Neural cell (in vitro differentiated cells): ENCODE results near the gene NMRK2. TPM values are rescaled to one million over a fixed set of nuclear protein-coding genes. Genes with fewer than 3 reads are reported as not detected.

Experiments used
- H2AFZ ChIP-seq: fragments of 200-600, 300-800 bp; sonication (generic), shearing (Covaris generic); 2 replicates; pipeline ENCODE4 v1.6.0; 2014; ENCODE audit warnings: low read depth, mild to moderate bottlenecking, antibody characterized with exemption, low read length, moderate library complexity
- H3F3A ChIP-seq: fragments of 200-600 bp; shearing (Covaris generic); 2 replicates; pipeline ENCODE4 v1.6.1; 2016; ENCODE audit warnings: mild to moderate bottlenecking, moderate library complexity, mixed read lengths, antibody characterized with exemption, low read length; ENCODE audit not compliant: insufficient read depth, poor library complexity, severe bottlenecking
- H3K27ac ChIP-seq: fragments of 200-600, 300-800 bp; sonication (generic), shearing (Covaris generic); 2 replicates; pipeline ENCODE4 v1.5.1; 2014; ENCODE audit warnings: mild to moderate bottlenecking, low read length, moderate library complexity
- H3K27me3 ChIP-seq: fragments of 300-800, 200-600 bp; sonication (generic), shearing (Covaris generic); 2 replicates; pipeline ENCODE4 v1.6.0; 2014; ENCODE audit warnings: mild to moderate bottlenecking, low read depth, low read length, moderate library complexity; ENCODE audit not compliant: insufficient read depth
- H3K36me3 ChIP-seq: fragments of 300-800, 200-600 bp; sonication (generic), shearing (Covaris generic); 2 replicates; pipeline ENCODE4 v1.5.1; 2014; ENCODE audit warnings: mild to moderate bottlenecking, antibody characterized with exemption, low read length, moderate library complexity; ENCODE audit not compliant: insufficient read depth
- H3K4me2 ChIP-seq: fragments of 300-800, 200-600 bp; sonication (generic), shearing (Covaris generic); 2 replicates; pipeline ENCODE4 v1.6.0; 2014; ENCODE audit warnings: mild to moderate bottlenecking, low read length
- H3K4me3 ChIP-seq: fragments of 300-800, 200-600 bp; sonication (generic), shearing (Covaris generic); 2 replicates; pipeline ENCODE4 v1.5.1; 2014; ENCODE audit warnings: mild to moderate bottlenecking, low read length, moderate library complexity
- H3K79me2 ChIP-seq: fragments of 200-600 bp; shearing (Covaris generic); replicated peaks from 2 replicates; pipeline ENCODE4 v1.6.0; 2014; ENCODE audit warnings: mild to moderate bottlenecking, low read length, moderate library complexity; ENCODE audit not compliant: insufficient read depth
- H3K9ac ChIP-seq: fragments of 300-800, 200-600 bp; sonication (generic), shearing (Covaris generic); 2 replicates; pipeline ENCODE4 v1.6.1; 2016; ENCODE audit warnings: mild to moderate bottlenecking, low read length, mixed read lengths
- H3K9me2 ChIP-seq: fragments of 200-600 bp; shearing (Covaris generic); 2 replicates; pipeline ENCODE4 v1.6.1; 2016; ENCODE audit warnings: mild to moderate bottlenecking, low read length, mixed read lengths; ENCODE audit not compliant: insufficient read depth
- H3K9me3 ChIP-seq: fragments of 200-600, 300-800 bp; sonication (generic), shearing (Covaris generic); 2 replicates; pipeline ENCODE4 v1.6.1; 2016; ENCODE audit warnings: mild to moderate bottlenecking, mixed run types, low read length, moderate library complexity, mixed read lengths
- H4K20me1 ChIP-seq: fragments of 200-600 bp; shearing (Covaris generic); 2 replicates; pipeline ENCODE4 v1.6.1; 2016; ENCODE audit warnings: mild to moderate bottlenecking, mixed run types; ENCODE audit not compliant: insufficient read depth
- EP300 ChIP-seq: fragments of 450-650 bp; conservative IDR thresholded peaks from 2 replicates; pipeline ENCODE4 v1.6.1; 2014; ENCODE audit warnings: antibody characterized with exemption, mild to moderate bottlenecking, moderate library complexity; ENCODE audit not compliant: poor library complexity, severe bottlenecking
- EZH2 ChIP-seq: fragments of 200-600, 300-800 bp; shearing (Covaris generic), sonication (generic); IDR thresholded peaks from 2 replicates; pipeline ENCODE4 v1.6.1; 2014; ENCODE audit warnings: antibody characterized with exemption, low read length, borderline replicate concordance, mild to moderate bottlenecking; ENCODE audit not compliant: insufficient read depth, poor library complexity, severe bottlenecking
- MXI1 ChIP-seq: fragments of 450-650 bp; conservative IDR thresholded peaks from 2 replicates; pipeline ENCODE4 v1.6.1; 2014; ENCODE audit warnings: antibody characterized with exemption, mild to moderate bottlenecking; ENCODE audit not compliant: poor library complexity, severe bottlenecking
- POLR2AphosphoS5 ChIP-seq: IDR thresholded peaks from 2 replicates; pipeline ENCODE4 v1.6.1; 2012
- RAD21 ChIP-seq: fragments of 450-650 bp; conservative IDR thresholded peaks from 2 replicates; pipeline ENCODE4 v1.6.1; 2014; ENCODE audit warnings: antibody characterized with exemption, mild to moderate bottlenecking, moderate library complexity
- SMC3 ChIP-seq: fragments of 450-650 bp; conservative IDR thresholded peaks from 2 replicates; pipeline ENCODE4 v1.6.1; 2014; ENCODE audit warnings: antibody characterized with exemption, mild to moderate bottlenecking, moderate library complexity; ENCODE audit not compliant: poor library complexity
- TAF1 ChIP-seq: IDR thresholded peaks from 2 replicates; pipeline ENCODE4 v1.6.1; 2012; ENCODE audit warnings: low read depth
- polyA plus RNA-seq: library from polyadenylated mRNA; depleted of rRNA; stranded (reverse); fragments of >200 nt; gene quantifications from 2 replicates; pipeline ENCODE4 v1.2.3, GENCODE V29; 2014
- TF ChIP-seq, protein P1 (sequence below): fragments of 450-650 bp; IDR thresholded peaks from 2 replicates; pipeline ENCODE4 v1.5.1; 2014; ENCODE audit warnings: antibody characterized with exemption, mild to moderate bottlenecking, moderate library complexity; ENCODE audit not compliant: poor library complexity, severe bottlenecking
- TF ChIP-seq, protein P2 (sequence below): IDR thresholded peaks from 2 replicates; pipeline ENCODE4 v1.6.1; 2012; ENCODE audit warnings: borderline replicate concordance

NMRK2 gene
- polyA plus RNA-seq, 1 donor from 2014 or later, result not detected

DNA sequence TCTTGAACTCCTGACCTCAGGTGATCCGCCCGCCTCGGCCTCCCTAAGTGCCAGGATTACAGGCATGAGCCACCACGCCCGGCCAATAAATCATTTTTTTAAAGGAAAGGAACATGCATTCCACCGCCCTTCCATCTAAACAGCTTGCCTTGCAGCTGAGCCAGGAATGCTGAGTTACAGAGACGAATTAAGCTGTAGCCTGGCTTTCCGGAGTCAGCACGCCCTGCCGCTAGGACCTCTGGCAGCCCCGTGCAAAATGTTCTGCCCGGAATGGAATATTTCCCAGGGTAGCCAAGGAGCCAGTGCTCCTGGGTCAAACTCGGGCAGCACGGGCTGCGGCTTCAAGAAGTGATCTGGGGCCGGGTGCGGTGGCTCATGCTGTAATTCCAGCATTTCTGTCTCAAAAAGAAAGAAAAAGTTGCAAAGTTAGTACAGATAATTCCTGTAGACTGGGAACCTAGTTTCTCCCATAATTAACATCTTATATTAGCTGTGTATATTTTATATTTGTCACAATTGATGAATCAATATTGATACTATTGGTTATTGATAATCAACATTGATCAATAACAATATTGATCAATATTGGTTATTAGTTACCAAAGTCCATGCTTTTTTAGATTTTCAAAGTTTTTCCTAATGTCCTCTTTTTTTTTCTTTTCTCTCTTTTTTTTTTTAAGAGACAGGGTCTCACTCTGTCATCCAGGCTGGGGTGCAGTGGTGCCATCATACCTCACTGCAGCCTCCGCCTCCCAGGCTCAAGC is 33.2 kb upstream of the NMRK2 start:
- Histone ChIP-seq H3K4me2 (no peak overlapping the region), H3K9me3 (peaks cover 4% of the 10 kb centered on the region), H3K9me2 (no peaks in the 10 kb centered on the region), H3K27me3 (no peaks in the 10 kb centered on the region), H3K9ac (no peak overlapping the region), H3K4me3 (no peak overlapping the region), H3K79me2 (no peaks in the 10 kb centered on the region), H3F3A (no peaks in the 10 kb centered on the region), H4K20me1 (no peaks in the 10 kb centered on the region), H2AFZ (no peak overlapping the region), H3K27ac (no peak overlapping the region), H3K36me3 (peaks cover 18% of the 10 kb centered on the region)
- TF ChIP-seq POLR2AphosphoS5 (no peak), RAD21 (no peak), EZH2 (no peak), EP300 (no peak), MXI1 (no peak), TAF1 (no peak), SMC3 (no peak)
- TF ChIP-seq, protein P1, sequence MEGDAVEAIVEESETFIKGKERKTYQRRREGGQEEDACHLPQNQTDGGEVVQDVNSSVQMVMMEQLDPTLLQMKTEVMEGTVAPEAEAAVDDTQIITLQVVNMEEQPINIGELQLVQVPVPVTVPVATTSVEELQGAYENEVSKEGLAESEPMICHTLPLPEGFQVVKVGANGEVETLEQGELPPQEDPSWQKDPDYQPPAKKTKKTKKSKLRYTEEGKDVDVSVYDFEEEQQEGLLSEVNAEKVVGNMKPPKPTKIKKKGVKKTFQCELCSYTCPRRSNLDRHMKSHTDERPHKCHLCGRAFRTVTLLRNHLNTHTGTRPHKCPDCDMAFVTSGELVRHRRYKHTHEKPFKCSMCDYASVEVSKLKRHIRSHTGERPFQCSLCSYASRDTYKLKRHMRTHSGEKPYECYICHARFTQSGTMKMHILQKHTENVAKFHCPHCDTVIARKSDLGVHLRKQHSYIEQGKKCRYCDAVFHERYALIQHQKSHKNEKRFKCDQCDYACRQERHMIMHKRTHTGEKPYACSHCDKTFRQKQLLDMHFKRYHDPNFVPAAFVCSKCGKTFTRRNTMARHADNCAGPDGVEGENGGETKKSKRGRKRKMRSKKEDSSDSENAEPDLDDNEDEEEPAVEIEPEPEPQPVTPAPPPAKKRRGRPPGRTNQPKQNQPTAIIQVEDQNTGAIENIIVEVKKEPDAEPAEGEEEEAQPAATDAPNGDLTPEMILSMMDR, result no peak
- TF ChIP-seq, protein P2, sequence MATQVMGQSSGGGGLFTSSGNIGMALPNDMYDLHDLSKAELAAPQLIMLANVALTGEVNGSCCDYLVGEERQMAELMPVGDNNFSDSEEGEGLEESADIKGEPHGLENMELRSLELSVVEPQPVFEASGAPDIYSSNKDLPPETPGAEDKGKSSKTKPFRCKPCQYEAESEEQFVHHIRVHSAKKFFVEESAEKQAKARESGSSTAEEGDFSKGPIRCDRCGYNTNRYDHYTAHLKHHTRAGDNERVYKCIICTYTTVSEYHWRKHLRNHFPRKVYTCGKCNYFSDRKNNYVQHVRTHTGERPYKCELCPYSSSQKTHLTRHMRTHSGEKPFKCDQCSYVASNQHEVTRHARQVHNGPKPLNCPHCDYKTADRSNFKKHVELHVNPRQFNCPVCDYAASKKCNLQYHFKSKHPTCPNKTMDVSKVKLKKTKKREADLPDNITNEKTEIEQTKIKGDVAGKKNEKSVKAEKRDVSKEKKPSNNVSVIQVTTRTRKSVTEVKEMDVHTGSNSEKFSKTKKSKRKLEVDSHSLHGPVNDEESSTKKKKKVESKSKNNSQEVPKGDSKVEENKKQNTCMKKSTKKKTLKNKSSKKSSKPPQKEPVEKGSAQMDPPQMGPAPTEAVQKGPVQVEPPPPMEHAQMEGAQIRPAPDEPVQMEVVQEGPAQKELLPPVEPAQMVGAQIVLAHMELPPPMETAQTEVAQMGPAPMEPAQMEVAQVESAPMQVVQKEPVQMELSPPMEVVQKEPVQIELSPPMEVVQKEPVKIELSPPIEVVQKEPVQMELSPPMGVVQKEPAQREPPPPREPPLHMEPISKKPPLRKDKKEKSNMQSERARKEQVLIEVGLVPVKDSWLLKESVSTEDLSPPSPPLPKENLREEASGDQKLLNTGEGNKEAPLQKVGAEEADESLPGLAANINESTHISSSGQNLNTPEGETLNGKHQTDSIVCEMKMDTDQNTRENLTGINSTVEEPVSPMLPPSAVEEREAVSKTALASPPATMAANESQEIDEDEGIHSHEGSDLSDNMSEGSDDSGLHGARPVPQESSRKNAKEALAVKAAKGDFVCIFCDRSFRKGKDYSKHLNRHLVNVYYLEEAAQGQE, result no peak

DNA sequence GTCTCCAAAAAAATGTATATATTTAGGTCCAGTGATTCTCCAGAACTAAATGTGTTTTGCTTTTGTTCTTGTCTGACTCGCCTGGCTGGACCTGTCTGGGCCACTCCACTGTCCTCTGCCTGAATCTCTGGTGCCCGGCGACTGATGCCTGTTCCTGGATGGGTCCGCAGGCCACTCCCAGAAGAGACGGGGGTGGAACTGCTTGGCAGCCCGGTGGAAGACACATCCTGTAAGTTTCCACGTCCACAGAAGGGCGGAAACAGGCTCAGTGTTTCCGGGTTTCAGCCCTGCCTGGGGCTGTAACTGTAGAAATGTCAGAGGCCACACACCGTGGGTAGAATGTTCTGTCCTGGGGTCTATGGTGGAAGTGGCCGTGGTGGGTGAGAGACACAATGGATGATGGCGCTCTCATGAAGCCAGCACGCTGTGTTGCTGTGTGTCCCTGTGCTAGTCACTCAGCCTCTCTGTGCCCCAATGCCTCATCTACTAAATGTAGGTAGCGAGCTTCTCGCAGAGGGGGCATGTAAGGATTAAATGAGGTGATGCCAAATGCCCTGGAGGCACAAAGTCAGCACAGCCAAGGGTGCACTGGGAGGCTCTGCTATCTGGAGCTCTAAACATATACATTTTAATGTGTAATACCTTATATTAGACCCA is 30.4 kb upstream of the NMRK2 start:
- no peaks in the 10 kb centered on the region for H3K79me2 ChIP-seq
- H3K27ac ChIP-seq, result no peak overlapping the region
- no peaks in the 10 kb centered on the region for H3K27me3 ChIP-seq
- H3K9me3 ChIP-seq, result peaks cover 4% of the 10 kb centered on the region
- H2AFZ ChIP-seq, result no peak overlapping the region
- peaks cover 18% of the 10 kb centered on the region for H3K36me3 ChIP-seq
- H3K9ac ChIP-seq, result no peak overlapping the region
- no peak overlapping the region for H3K4me3 ChIP-seq
- TF ChIP-seq, protein P1, result no peak
- TF ChIP-seq MXI1 (no peak), TAF1 (no peak), EP300 (no peak), EZH2 (no peak), RAD21 (no peak)
- no peaks in the 10 kb centered on the region for H3K9me2 ChIP-seq
- H3K4me2 ChIP-seq, result no peak overlapping the region
- H3F3A ChIP-seq, result no peaks in the 10 kb centered on the region
- no peaks in the 10 kb centered on the region for H4K20me1 ChIP-seq
